Lower leg skin (tissue), 4 donors: ENCODE data around the gene PGBD5. TPM values are rescaled to one million over a fixed set of nuclear protein-coding genes. Genes with fewer than 3 reads are reported as not detected.

Source experiments
- DNase-seq, 2 donors: peaks; one replicate each; pipeline ENCODE4 v3.0.0-alpha.2; 2019; ENCODE audit warnings: low spot score in 2 of 2
- H3K4me3 ChIP-seq: fragments of 200-600 bp; sonication (generic); 2 replicates; pipeline ENCODE4 v1.5.1; 2017; ENCODE audit warnings: mild to moderate bottlenecking, low read depth; ENCODE audit not compliant: poor library complexity, severe bottlenecking
- POLR2A ChIP-seq, 2 donors: fragments of 450-650 bp; IDR thresholded peaks; one replicate each; pipeline ENCODE4 v1.6.1; 2016 to 2017; ENCODE audit warnings: antibody characterized with exemption in 2 of 2, mild to moderate bottlenecking in 1 of 2, moderate library complexity in 1 of 2
- WGBS, 2 donors: methylation state at CpG; one replicate each; pipeline ENCODE4 v1.1.5; 2018; 5-methylcytosine and 5-hydroxymethylcytosine counted together
- intact Hi-C: fragments of 100-400 bp; cut with DNase I; formaldehyde crosslinking; loops from one replicate; pipeline ENCODE4 v1.15.0; 2023; ENCODE audit warnings: low total_unique reads
- total RNA-seq, 4 donors: library from RNA; depleted of rRNA; stranded (reverse); fragments of >200 nt; gene quantifications; one replicate each; pipeline ENCODE4 v1.1.0, GENCODE V29; 2016
- TF ChIP-seq, protein P1 (sequence below), 3 donors: fragments of 450-650 bp; IDR thresholded peaks; one replicate each; pipeline ENCODE4 v1.5.1; 2016; ENCODE audit warnings: antibody characterized with exemption in 3 of 3, mild to moderate bottlenecking in 3 of 3, moderate library complexity in 2 of 3

Gene PGBD5
- total RNA-seq, 4 donors from 2014 or later, result 0.04 to 1.6 (median 0.11) TPM

DNA sequence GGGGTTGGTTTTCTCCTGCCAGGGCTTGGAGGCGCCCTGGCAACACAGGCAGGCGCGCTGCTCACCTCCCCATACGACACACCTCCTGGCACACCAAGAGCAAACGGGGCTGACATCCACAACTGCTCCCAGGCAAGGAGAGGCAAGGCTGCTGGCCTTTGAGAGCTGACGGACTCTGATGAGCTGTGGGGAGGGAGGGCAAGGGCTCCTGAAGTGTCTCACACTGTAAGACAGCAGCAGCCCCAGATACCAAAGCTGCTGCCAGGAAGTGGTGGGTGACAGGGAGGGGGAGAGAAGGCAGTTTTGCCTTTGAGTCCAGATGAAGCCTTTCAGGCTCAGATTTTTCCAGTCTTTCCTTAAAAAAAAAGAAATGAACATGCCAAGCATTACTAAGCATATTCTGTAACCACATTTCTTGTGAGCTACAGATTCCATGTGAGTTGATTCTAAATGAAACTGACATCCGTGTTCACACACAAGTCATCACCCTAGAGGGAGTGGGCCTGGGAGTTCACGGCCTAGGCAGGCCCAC lies 24.3 kb downstream of the PGBD5 start:
- peak in 1 of 2 donors; percentile 76 for DNase-seq
- TF ChIP-seq POLR2A (IDR thresholded peaks at IDR 0.05), result no peak
- TF ChIP-seq, protein P1, sequence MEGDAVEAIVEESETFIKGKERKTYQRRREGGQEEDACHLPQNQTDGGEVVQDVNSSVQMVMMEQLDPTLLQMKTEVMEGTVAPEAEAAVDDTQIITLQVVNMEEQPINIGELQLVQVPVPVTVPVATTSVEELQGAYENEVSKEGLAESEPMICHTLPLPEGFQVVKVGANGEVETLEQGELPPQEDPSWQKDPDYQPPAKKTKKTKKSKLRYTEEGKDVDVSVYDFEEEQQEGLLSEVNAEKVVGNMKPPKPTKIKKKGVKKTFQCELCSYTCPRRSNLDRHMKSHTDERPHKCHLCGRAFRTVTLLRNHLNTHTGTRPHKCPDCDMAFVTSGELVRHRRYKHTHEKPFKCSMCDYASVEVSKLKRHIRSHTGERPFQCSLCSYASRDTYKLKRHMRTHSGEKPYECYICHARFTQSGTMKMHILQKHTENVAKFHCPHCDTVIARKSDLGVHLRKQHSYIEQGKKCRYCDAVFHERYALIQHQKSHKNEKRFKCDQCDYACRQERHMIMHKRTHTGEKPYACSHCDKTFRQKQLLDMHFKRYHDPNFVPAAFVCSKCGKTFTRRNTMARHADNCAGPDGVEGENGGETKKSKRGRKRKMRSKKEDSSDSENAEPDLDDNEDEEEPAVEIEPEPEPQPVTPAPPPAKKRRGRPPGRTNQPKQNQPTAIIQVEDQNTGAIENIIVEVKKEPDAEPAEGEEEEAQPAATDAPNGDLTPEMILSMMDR (IDR thresholded peaks at IDR 0.05), result no peak
- H3K4me3 ChIP-seq, result no peak overlapping the region
- intact Hi-C loops, result no loop called here
- 43 to 53% methylated on average over 8 of the region's 8 CpGs for WGBS, 2 donors

DNA sequence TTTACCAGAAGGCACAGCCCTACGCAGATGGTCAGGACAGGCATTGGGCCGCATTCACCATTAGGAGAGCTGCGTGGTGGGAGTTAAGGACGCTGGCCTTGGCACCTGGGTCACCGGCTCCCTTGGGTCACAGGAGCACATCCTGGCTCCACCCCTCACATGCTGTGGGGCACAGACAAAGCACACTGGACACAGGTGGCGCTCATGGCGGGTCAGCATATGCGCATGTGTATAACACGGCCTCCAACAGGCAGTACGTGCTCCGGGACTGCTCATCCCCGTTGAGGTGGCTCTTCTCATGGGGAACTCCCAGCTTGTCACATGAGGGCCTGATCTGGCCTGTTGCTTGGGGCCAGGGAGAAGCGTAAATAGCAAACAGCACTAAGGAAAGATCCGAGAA lies 25.0 kb downstream of the PGBD5 start:
- TF ChIP-seq POLR2A (IDR thresholded peaks at IDR 0.05), result no peak
- TF ChIP-seq, protein P1 (IDR thresholded peaks at IDR 0.05), result no peak
- peak in 1 of 2 donors; percentile 68 for DNase-seq
- 77 to 83% methylated on average over 14 of the region's 14 CpGs for WGBS, 2 donors
- H3K4me3 ChIP-seq, result no peak overlapping the region
- intact Hi-C loops, result no loop called here

DNA sequence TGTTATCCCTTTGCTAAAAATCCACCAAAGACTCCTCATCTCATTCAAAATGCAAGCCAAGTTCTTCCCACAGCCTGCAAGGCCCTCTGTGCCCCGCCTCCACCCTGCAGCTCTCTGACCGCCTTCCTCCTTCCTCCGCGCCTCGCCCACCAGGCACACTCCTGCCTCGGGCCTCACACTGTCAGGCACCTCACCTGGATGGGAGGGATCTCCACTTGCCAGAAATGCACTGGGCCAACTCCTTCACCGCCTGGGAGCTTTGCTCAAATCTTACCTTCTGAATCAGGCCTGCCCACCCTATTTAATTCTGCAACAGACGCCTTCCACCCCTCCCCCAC lies 26.2 kb downstream of the PGBD5 start:
- 60 to 75% methylated on average over 8 of the region's 8 CpGs for WGBS, 2 donors
- intact Hi-C loops, result no loop called here
- DNase-seq, result peak in 1 of 2 donors; percentile 34
- TF ChIP-seq POLR2A (IDR thresholded peaks at IDR 0.05), result no peak
- TF ChIP-seq, protein P1 (IDR thresholded peaks at IDR 0.05), result no peak
- H3K4me3 ChIP-seq, result no peak overlapping the region

DNA sequence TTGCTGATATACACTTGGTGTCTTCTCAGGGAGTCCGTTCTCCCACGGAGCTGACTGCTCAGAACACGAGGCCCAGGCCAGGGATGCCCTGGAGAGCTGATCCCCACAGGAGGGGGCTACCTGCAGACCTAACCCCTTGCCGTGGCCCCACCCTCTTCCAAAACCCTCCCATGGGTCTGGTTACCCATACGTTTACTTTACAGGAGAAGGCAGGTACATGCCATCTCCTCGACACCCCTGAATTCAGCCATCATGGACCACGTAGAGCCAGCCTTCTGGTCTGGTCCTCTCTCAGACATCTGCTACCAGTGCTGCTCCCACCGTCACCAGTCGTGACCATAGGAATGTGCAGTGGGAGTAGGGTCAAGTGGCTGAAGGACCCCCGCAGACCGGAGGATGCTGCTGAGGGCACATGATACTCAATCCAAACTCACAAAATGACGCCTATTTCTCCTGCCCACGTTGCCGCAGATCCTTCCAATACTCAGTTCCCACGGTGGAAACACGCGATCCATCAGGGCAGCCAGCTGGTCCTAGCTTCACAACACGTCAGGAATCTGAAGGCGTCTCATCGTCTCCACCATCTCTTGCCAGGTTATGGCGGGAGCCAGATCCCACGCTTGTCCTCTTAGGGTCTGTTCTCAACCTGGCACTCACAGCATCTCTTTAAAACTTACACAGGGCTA lies 26.7 kb downstream of the PGBD5 start:
- intact Hi-C loops, result no loop called here
- peak in 1 of 2 donors; percentile 50 for DNase-seq
- H3K4me3 ChIP-seq, result no peak overlapping the region
- WGBS, 2 donors, result 85 to 88% methylated on average over 22 of the region's 22 CpGs
- TF ChIP-seq, protein P1 (IDR thresholded peaks at IDR 0.05), result no peak

DNA sequence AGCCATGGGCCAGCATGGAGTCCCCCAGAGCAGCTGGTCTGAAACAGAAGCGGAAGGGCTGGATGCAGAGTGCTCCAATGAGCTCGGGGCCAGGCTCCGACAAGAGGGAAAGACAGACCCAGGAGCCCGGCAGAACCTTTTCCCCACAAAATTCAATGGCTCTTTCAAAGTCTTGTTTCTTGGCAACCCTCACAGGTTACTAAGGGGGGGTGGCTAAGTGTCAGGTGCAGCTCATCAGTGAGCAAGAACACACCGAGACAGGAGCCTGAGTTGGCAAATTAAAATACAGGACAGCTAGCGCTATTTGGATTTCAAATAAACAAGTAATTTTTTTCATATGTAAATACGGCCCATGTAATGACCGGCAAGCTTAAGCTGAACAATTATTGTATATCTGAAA lies 27.3 kb downstream of the PGBD5 start:
- intact Hi-C loops, result no loop called here
- no peak for TF ChIP-seq POLR2A (IDR thresholded peaks at IDR 0.05)
- TF ChIP-seq, protein P1 (IDR thresholded peaks at IDR 0.05), result no peak
- no peak overlapping the region for H3K4me3 ChIP-seq
- WGBS, 2 donors, result 84 to 88% methylated on average over 8 of the region's 8 CpGs
- peak in 1 of 2 donors; percentile 66 for DNase-seq

DNA sequence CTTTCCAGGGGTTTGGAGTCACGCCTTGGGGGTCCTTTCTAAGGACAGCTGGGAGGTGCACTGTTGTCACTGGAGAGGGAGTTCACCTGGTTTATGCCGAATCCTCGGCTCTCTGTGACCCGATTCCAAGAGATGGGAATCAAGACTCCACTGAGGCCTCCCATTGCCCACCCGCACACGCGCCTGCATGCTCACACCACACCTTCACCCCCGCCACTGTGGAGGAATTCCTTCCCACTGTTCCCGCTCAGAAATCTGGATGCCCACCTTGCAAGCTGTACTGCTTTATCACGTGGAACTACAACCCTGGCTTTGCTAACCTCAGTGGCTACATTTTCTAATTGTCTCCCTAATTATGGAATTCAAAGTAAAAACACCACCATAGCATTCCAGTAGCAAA lies 29.2 kb downstream of the PGBD5 start:
- intact Hi-C loops, result no loop called here
- peak in 1 of 2 donors; percentile 53 for DNase-seq
- 88 to 96% methylated on average over 10 of the region's 10 CpGs for WGBS, 2 donors
- no peak for TF ChIP-seq POLR2A (IDR thresholded peaks at IDR 0.05)
- TF ChIP-seq, protein P1 (IDR thresholded peaks at IDR 0.05), result no peak
- no peak overlapping the region for H3K4me3 ChIP-seq
